Esophagus squamous epithelium (tissue), 5 donors: ENCODE results near the gene RAP1A. TPM values are rescaled to one million over a fixed set of nuclear protein-coding genes. Genes with fewer than 3 reads are reported as not detected.

ENCODE experiments used
- DNase-seq: peaks from one replicate; lab custom pipeline; 2025; lab: John Stamatoyannopoulos, UW
- H3K27ac ChIP-seq, 4 donors: fragments of 200-600 bp; sonication (generic); one replicate each; pipeline ENCODE4 v1.5.1; 2016 to 2019; ENCODE audit warnings: mild to moderate bottlenecking in 1 of 4
- H3K27me3 ChIP-seq, 4 donors: fragments of 200-600 bp; sonication (generic); 1 replicate in 3 of 4; 2 replicates in 1 of 4; pipeline versions ENCODE4 v1.5.1 to v1.6.0; 2017 to 2021; ENCODE audit warnings: antibody characterized with exemption in 1 of 4
- H3K36me3 ChIP-seq, 3 donors: fragments of 200-600 bp; sonication (generic); one replicate each; pipeline ENCODE4 v1.5.1; 2016 to 2019
- H3K4me1 ChIP-seq, 3 donors: fragments of 200-600 bp; sonication (generic); one replicate each; pipeline ENCODE4 v1.5.1; 2017 to 2019
- H3K4me3 ChIP-seq, 4 donors: fragments of 200-600 bp; sonication (generic); 1 replicate in 3 of 4; 2 replicates in 1 of 4; pipeline ENCODE4 v1.5.1; 2016 to 2019; ENCODE audit warnings: mild to moderate bottlenecking in 2 of 4, moderate library complexity in 1 of 4
- H3K9me3 ChIP-seq, 3 donors: fragments of 200-600 bp; sonication (generic); one replicate each; pipeline ENCODE4 v1.5.1; 2016 to 2019
- POLR2A ChIP-seq, 4 donors: fragments of 450-650 bp; IDR thresholded peaks; one replicate each; pipeline ENCODE4 v1.6.1; 2017; ENCODE audit warnings: antibody characterized with exemption in 4 of 4, mild to moderate bottlenecking in 4 of 4, moderate library complexity in 3 of 4
- WGBS, 2 donors: methylation state at CpG; one replicate each; pipeline ENCODE4 v1.1.5; 2018; 5-methylcytosine and 5-hydroxymethylcytosine counted together
- intact Hi-C: fragments of 100-400 bp; cut with DNase I; formaldehyde crosslinking; loops from one replicate; pipeline ENCODE4 v1.15.0; 2022
- total RNA-seq, 4 donors: library from RNA; depleted of rRNA; stranded (reverse); fragments of >200 nt; gene quantifications; one replicate each; pipeline ENCODE4 v1.1.0, GENCODE V29; 2016
- TF ChIP-seq, protein P1 (sequence below), 6 experiments: fragments of 450-650 bp in 4 of 6; fragments of 200-600 bp in 2 of 6; sonication (generic) in 2 of 6; IDR thresholded peaks; one replicate each; pipeline ENCODE4 v1.5.1; 2016 to 2019; ENCODE audit warnings: antibody characterized with exemption in 6 of 6, mild to moderate bottlenecking in 4 of 6, moderate library complexity in 4 of 6
- donor health status: DM: yes; HTN: yes; CAD: no.

Gene RAP1A
- total RNA-seq, 4 donors from 2014 or later: 24.3 to 111 (median 43.3) TPM

DNA sequence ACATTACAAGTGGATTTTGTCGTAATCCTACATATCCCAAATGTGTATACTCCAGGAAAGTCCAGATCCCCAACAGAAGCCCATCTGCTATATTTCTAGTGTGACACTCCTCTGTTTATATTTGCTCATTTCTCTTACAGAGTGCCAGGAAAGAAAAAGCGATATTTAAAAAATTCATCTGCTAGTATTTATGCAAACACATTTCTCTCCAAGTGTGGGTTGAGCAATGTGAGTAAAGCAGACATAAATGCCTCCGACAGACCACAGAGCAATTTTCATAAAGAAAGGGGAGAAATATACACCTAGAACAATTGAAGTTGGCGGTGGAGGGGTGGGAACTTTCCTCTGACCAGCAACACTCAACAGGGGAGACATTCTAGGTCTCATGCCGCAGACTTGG, 22.2 kb upstream of the RAP1A start:
- Histone ChIP-seq H3K4me3 (no peak overlapping the region), H3K27me3 (no peaks in the 10 kb centered on the region), H3K4me1 (peaks cover 15 to 79% (median 39%) of the 10 kb centered on the region in 3 donors), H3K36me3 (no peaks in the 10 kb centered on the region), H3K9me3 (no peaks in the 10 kb centered on the region), H3K27ac (peak overlapping the region in 3 of 4 donors; percentile 59 to 70 (median 62))
- DNase-seq: no peak
- intact Hi-C loops: no loop called here
- 54 to 68% methylated on average over 5 of the region's 5 CpGs for WGBS, 2 donors
- no peak for TF ChIP-seq POLR2A (IDR thresholded peaks at IDR 0.05)
- TF ChIP-seq, protein P1, sequence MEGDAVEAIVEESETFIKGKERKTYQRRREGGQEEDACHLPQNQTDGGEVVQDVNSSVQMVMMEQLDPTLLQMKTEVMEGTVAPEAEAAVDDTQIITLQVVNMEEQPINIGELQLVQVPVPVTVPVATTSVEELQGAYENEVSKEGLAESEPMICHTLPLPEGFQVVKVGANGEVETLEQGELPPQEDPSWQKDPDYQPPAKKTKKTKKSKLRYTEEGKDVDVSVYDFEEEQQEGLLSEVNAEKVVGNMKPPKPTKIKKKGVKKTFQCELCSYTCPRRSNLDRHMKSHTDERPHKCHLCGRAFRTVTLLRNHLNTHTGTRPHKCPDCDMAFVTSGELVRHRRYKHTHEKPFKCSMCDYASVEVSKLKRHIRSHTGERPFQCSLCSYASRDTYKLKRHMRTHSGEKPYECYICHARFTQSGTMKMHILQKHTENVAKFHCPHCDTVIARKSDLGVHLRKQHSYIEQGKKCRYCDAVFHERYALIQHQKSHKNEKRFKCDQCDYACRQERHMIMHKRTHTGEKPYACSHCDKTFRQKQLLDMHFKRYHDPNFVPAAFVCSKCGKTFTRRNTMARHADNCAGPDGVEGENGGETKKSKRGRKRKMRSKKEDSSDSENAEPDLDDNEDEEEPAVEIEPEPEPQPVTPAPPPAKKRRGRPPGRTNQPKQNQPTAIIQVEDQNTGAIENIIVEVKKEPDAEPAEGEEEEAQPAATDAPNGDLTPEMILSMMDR (IDR thresholded peaks at IDR 0.05): no peak

DNA sequence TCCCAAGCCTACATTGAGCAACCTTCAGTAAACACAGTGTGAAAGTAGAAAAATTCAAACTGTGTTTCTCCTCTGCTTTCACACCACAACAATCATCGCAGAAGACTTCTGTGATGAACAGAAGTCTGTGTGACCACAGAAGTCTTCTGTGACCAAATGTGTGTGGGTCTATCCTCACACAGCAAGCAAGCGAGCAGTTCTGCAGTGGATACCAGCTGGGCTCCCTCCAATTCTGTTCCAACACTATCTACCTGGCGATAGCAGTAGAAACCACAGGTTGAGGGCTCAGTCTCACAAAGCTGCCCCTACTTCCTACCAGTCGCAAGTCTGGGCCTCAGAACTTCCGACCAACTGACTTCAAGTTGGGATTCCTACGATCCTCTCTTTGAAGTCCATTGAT, 21.0 kb upstream of the RAP1A start:
- WGBS, 2 donors: 87 to 89% methylated on average over 6 of the region's 6 CpGs

DNA sequence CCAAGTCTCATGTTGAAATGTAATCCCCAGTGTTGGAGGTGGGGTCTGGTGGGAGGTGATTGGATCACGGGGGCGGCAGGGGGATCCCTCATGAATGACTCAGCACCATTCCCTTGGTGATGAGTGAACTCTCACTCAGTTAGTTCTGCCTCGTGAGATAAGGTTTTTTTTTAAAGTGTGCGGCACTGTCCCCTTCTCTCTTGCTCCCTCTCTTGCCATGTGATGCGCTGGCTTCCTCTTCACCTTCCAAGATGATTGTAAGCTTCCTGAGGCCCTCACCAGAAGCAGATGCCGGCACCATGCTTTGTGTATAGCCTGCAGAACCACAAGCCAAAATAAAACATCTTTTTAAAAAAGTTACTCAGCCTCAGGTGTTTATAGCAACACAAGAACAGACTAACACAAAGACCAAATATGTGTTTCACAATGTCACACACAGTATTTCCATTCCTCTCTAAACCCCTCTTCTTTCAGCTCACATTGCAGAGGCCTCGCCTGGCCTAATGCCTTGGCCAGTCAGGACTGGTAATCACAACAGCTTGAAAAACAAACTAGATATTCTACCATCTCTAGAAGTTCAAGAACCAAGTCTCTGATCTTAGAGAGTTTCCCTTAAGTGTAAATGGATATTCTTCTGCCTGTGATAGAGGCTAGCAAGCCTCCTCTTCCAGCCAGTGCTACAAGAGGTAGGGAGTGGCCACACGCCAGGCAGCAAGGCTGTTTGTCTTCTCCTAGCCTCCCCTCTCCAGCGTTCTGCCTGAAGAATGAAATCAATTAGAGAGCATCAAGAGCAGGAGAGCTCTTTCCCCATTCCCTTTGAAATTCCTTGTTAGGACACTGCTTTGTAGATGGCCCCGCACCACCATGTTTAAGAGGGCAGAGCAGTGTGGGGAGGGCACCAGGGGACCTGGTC, 19.6 kb upstream of the RAP1A start:
- TF ChIP-seq, protein P1 (IDR thresholded peaks at IDR 0.05): no peak
- no peak for TF ChIP-seq POLR2A (IDR thresholded peaks at IDR 0.05)
- no peak overlapping the region for H3K4me3 ChIP-seq
- peaks cover 14 to 72% (median 25%) of the 10 kb centered on the region in 3 donors for H3K4me1 ChIP-seq
- intact Hi-C loops: no loop called here
- DNase-seq: no peak
- H3K9me3 ChIP-seq: no peaks in the 10 kb centered on the region
- H3K36me3 ChIP-seq: no peaks in the 10 kb centered on the region
- peak overlapping the region in 2 of 4 donors; percentile 45 to 72 for H3K27ac ChIP-seq
- WGBS, 2 donors: 77 to 85% methylated on average over 7 to 10 of the region's 10 CpGs
- H3K27me3 ChIP-seq: no peaks in the 10 kb centered on the region

More for the DNA sequence above, 21.0 kb upstream of the RAP1A start:
- no peaks in the 10 kb centered on the region for H3K36me3 ChIP-seq
- H3K9me3 ChIP-seq: no peaks in the 10 kb centered on the region
- H3K4me1 ChIP-seq: peaks cover 11 to 78% (median 28%) of the 10 kb centered on the region in 3 donors
- H3K27me3 ChIP-seq: no peaks in the 10 kb centered on the region
- TF ChIP-seq POLR2A (IDR thresholded peaks at IDR 0.05): no peak
- TF ChIP-seq, protein P1 (IDR thresholded peaks at IDR 0.05): no peak
- peak overlapping the region in 2 of 4 donors; percentile 62 to 70 for H3K27ac ChIP-seq
- H3K4me3 ChIP-seq: no peak overlapping the region
- intact Hi-C loops: no loop called here
- no peak for DNase-seq

DNA sequence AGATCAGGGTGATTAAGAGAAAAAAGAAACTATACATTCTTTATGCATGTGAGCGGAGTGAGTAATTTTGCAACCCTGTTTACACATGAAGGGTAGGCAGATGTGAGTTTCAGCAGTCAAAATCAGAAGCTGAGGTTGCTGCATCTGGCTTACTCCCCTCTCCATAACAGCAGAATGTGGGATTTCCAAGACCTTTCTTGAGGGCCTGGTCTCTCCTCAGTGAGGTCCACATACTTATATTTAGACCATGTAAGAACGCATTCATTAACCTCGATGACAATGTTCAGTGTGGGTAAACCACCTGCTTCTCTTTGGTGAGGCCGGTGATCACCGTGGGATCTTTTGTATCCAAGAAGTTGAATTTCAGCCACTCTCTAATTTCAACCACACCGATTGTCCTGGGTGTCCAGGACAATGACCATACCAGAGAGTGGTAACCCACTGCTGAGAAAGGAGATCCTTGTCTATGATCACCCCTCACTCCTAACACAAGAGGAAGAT, 18.7 kb upstream of the RAP1A start:
- Histone ChIP-seq H3K36me3 (no peaks in the 10 kb centered on the region), H3K27ac (peak overlapping the region in 1 of 4 donors; percentile 12), H3K9me3 (no peaks in the 10 kb centered on the region), H3K4me3 (no peak overlapping the region), H3K27me3 (no peaks in the 10 kb centered on the region), H3K4me1 (peaks cover 12 to 72% (median 33%) of the 10 kb centered on the region in 3 donors)
- intact Hi-C loops: no loop called here
- TF ChIP-seq POLR2A (IDR thresholded peaks at IDR 0.05): no peak
- TF ChIP-seq, protein P1 (IDR thresholded peaks at IDR 0.05): no peak
- no peak for DNase-seq
- WGBS, 2 donors: 63 to 76% methylated on average over 6 of the region's 6 CpGs

DNA sequence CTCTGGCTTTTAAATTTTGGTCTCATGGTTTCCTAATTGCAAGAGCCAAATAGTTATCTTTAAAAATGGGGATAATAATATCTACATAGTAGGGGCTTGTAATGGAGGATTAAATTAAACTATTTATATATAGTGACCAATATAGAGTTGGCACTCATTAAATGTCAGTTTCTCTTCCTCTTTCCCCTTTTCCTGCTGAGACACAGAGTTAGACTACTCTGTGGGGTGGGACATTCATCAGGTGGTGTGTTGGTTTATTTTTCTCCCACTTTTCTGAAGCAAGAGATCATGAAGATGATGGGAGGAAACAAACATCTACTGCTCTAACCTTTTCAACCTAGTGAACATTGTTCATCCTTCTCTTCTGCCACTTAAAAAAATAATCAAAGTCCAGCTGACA, 17.3 kb upstream of the RAP1A start:
- intact Hi-C loops: no loop called here
- Histone ChIP-seq H3K36me3 (no peaks in the 10 kb centered on the region), H3K9me3 (no peaks in the 10 kb centered on the region), H3K4me1 (peaks cover 13 to 67% (median 33%) of the 10 kb centered on the region in 3 donors), H3K27ac (peak overlapping the region in 1 of 4 donors; percentile 5), H3K27me3 (no peaks in the 10 kb centered on the region), H3K4me3 (no peak overlapping the region)
- no peak for DNase-seq
- TF ChIP-seq, protein P1 (IDR thresholded peaks at IDR 0.05): no peak
- TF ChIP-seq POLR2A (IDR thresholded peaks at IDR 0.05): no peak
